ENCODE measurements around the gene NSMCE4A. TPM values are rescaled to one million over a fixed set of nuclear protein-coding genes. Genes with fewer than 3 reads are reported as not detected.

The NSMCE4A gene
- total and polyA plus RNA-seq, 7 donors: 39.0 to 160 (median 104) TPM

DNA sequence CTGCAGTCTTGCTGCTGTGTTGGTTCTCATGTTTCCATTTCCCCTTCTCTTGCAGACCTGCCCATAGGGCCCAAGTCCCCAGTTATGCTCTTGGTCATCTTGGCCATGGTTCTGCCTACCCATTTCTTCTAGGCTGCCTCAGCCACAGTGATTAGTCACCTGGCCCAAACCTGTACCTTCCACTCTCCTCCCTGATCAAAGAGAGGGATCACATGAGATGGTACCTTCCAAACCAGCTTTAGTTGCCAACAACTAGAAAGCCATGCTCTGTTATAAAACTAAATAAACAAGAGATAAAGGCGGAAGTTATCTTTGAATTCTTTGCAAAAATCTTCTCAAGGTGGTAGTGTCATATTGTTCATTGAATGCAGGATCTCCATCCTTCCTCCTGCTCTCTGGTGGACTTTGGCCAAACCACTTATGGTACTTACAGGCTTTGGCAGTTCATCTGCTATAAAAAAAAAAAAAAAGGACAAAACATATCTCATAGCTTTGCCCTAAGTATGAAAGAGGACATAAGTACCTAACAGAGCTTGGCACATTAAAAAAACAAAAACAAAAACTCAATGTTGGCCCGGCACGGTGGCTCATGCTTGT, 39.7 kb upstream of the NSMCE4A start:
- intact Hi-C loops (cut with DNase I): no loop called here
- 19 to 55% methylated on average over 3 of the region's 3 CpGs for WGBS, 2 donors
- TF ChIP-seq POLR2A (IDR thresholded peaks at IDR 0.05) (no peak), POLR2AphosphoS5 (IDR thresholded peaks at IDR 0.05) (no peak), EP300 (IDR thresholded peaks at IDR 0.05) (no peak)
- TF ChIP-seq, protein P1, sequence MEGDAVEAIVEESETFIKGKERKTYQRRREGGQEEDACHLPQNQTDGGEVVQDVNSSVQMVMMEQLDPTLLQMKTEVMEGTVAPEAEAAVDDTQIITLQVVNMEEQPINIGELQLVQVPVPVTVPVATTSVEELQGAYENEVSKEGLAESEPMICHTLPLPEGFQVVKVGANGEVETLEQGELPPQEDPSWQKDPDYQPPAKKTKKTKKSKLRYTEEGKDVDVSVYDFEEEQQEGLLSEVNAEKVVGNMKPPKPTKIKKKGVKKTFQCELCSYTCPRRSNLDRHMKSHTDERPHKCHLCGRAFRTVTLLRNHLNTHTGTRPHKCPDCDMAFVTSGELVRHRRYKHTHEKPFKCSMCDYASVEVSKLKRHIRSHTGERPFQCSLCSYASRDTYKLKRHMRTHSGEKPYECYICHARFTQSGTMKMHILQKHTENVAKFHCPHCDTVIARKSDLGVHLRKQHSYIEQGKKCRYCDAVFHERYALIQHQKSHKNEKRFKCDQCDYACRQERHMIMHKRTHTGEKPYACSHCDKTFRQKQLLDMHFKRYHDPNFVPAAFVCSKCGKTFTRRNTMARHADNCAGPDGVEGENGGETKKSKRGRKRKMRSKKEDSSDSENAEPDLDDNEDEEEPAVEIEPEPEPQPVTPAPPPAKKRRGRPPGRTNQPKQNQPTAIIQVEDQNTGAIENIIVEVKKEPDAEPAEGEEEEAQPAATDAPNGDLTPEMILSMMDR (IDR thresholded peaks at IDR 0.05): no peak
- DNase-seq: no peak
- H3K36me3 ChIP-seq: no peaks in the 10 kb centered on the region
- peaks cover 0 to 42% (median 39%) of the 10 kb centered on the region in 4 donors for H3K4me1 ChIP-seq
- H3K4me3 ChIP-seq: no peak overlapping the region
- H3K27ac ChIP-seq: no peak overlapping the region
- no peaks in the 10 kb centered on the region for H3K9me3 ChIP-seq
- no peaks in the 10 kb centered on the region for H3K27me3 ChIP-seq

DNA sequence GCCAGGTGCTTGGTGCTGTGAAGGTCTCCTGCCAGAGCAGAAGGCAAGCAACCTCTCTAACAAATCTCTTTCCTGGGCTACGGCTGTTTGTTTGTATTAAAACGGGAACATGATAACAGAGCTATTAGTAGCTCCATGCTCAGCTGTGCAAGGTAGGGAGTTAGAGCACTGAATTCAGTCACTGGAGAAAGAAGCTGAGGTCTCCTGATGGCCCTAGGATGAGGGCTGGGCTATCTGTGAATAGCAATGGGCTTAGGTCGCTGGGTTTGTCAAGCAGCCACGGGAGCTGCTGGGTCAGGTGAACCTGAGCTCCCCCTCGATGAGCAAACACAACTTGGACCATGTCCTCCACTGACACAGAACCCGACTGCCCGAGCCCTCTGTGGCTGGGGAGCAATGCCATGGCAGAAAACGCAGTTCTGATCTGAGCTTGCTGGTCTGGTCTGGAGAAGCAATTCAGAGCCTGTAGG, 38.3 kb upstream of the NSMCE4A start:
- DNase-seq: no peak
- H3K9me3 ChIP-seq: no peaks in the 10 kb centered on the region
- WGBS, 2 donors: 54 to 74% methylated on average over 8 of the region's 8 CpGs
- intact Hi-C loops (cut with DNase I): no loop called here
- H3K27ac ChIP-seq: no peak overlapping the region
- no peaks in the 10 kb centered on the region for H3K36me3 ChIP-seq
- no peaks in the 10 kb centered on the region for H3K27me3 ChIP-seq
- peaks cover 0 to 28% (median 25%) of the 10 kb centered on the region in 4 donors for H3K4me1 ChIP-seq
- no peak overlapping the region for H3K4me3 ChIP-seq
- TF ChIP-seq, protein P1 (IDR thresholded peaks at IDR 0.05): no peak
- TF ChIP-seq EP300 (IDR thresholded peaks at IDR 0.05) (no peak), POLR2A (IDR thresholded peaks at IDR 0.05) (no peak), POLR2AphosphoS5 (IDR thresholded peaks at IDR 0.05) (no peak)

DNA sequence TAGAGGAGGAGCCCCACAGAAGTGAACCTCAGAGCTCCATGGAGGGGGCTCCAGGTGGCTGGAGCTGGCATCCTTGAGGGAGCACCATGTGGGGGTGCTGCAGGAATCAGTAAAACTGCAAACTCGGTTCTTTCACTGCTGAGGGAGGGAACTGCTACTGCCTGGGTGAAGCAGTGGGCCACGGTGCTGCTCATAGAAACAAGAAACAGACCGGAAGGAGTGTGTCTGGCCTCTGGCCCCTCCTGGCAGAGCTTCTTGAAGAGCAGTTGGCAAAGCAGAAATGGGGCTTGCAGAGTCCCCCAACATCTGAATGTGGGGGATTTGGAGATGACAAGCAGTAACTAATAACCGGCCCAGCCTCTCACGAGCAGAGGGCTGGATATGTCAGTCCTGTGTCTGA, 37.7 kb upstream of the NSMCE4A start:
- 89 to 92% methylated on average over 5 of the region's 5 CpGs for WGBS, 2 donors
- no peak overlapping the region for H3K27ac ChIP-seq
- TF ChIP-seq POLR2AphosphoS5 (IDR thresholded peaks at IDR 0.05) (no peak), EP300 (IDR thresholded peaks at IDR 0.05) (no peak), POLR2A (IDR thresholded peaks at IDR 0.05) (no peak)
- TF ChIP-seq, protein P1 (IDR thresholded peaks at IDR 0.05): no peak

DNA sequence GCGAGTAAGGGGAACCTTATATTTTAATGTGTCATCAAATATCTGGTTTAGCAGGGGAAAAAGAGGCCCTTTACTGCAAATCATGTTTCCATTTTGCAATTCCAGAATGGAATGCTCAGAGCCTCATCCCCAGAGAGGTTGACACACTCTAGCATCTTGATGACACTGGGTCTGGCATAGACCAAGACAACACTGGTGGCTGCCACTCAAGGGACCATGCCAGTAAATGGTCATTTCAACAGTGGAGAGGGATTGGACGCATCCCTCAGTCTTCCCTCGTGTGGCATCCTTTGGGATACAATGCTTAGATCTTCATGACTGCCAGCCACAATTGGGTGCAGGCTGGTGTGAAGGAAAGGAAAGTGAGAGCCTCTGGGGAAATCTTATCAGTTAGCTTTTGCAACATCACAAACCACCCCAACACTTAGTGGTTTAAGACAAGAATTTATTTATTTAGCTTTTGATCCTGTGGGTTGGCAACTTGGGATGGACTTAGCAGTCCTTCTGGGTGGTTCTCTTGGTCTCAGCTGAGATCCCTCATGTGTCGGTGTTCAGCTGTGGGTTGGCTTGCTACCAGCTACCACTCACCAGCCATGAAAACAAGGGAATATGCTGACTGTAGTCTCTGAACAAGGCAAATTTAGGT, 35.5 kb upstream of the NSMCE4A start:
- intact Hi-C loops (cut with DNase I): no loop called here
- peaks cover 0 to 24% (median 19%) of the 10 kb centered on the region in 4 donors for H3K4me1 ChIP-seq
- no peaks in the 10 kb centered on the region for H3K9me3 ChIP-seq
- no peak overlapping the region for H3K27ac ChIP-seq
- no peaks in the 10 kb centered on the region for H3K27me3 ChIP-seq
- TF ChIP-seq POLR2A (IDR thresholded peaks at IDR 0.05) (no peak), POLR2AphosphoS5 (IDR thresholded peaks at IDR 0.05) (no peak)
- TF ChIP-seq, protein P1 (IDR thresholded peaks at IDR 0.05): no peak
- 89 to 90% methylated on average over 4 of the region's 4 CpGs for WGBS, 2 donors
- no peak overlapping the region for H3K4me3 ChIP-seq
- no peaks in the 10 kb centered on the region for H3K36me3 ChIP-seq
- no peak for DNase-seq

More for the DNA sequence above, 37.7 kb upstream of the NSMCE4A start:
- intact Hi-C loops (cut with DNase I): no loop called here
- Histone ChIP-seq H3K9me3 (no peaks in the 10 kb centered on the region), H3K36me3 (no peaks in the 10 kb centered on the region), H3K4me3 (no peak overlapping the region), H3K4me1 (peaks cover 0 to 24% (median 21%) of the 10 kb centered on the region in 4 donors), H3K27me3 (no peaks in the 10 kb centered on the region)
- DNase-seq: no peak

Measured in sigmoid colon (tissue), 7 donors.